NCI-H2107 treated with DMSO at 0.1 percent for 48 hours (cell line): ENCODE data around the gene C9orf85.
"Not testable (repeated sequence)": the region's sequence is repeated elsewhere in the genome, so short reads cannot be mapped to it uniquely, and the experiment has no call there.

Experiments
- DNase-seq: peaks from one replicate; lab custom pipeline; 2025; ENCODE audit not compliant: unreplicated experiment; lab: John Stamatoyannopoulos, UW

Gene C9orf85

GRCh38 chr9:71911061-71911907 lies at the start of gene C9orf85, which contains the start of gene ABHD17B:
C9orf85 (plus strand) TSS chr9:71911639; CDS start chr9:71911735, 96 bp downstream.
ABHD17B (minus strand) TSS chr9:71911193; CDS start chr9:71875080, 36,113 bp downstream.
- peak; percentile 93 for DNase-seq

GRCh38 chr9:71863631-71864030 lies 47.8 kb upstream of the C9orf85 start:
- no peak for DNase-seq

GRCh38 chr9:71875345-71875744 lies 36.1 kb upstream of the C9orf85 start:
- no peak for DNase-seq

GRCh38 chr9:71876106-71876505 lies 35.3 kb upstream of the C9orf85 start:
- no peak for DNase-seq

- DNase-seq: no peak
Measured at GRCh38 chr9:71876829-71877228, 34.6 kb upstream of the C9orf85 start.

GRCh38 chr9:71878327-71879274 lies 32.8 kb upstream of the C9orf85 start:
- DNase-seq: no peak

- no peak for DNase-seq
Measured at GRCh38 chr9:71879644-71880174, 31.7 kb upstream of the C9orf85 start.

- DNase-seq: no peak
Measured at GRCh38 chr9:71884005-71884404, 27.4 kb upstream of the C9orf85 start.

- DNase-seq: no peak
Measured at GRCh38 chr9:71885467-71885866, 26.0 kb upstream of the C9orf85 start.

- DNase-seq: no peak
Measured at GRCh38 chr9:71886015-71886414, 25.4 kb upstream of the C9orf85 start.

GRCh38 chr9:71886541-71886940 lies 24.9 kb upstream of the C9orf85 start:
- no peak for DNase-seq

- no peak for DNase-seq
Measured at GRCh38 chr9:71887362-71887761, 24.1 kb upstream of the C9orf85 start.

- DNase-seq: no peak
Measured at GRCh38 chr9:71890042-71890679, 21.3 kb upstream of the C9orf85 start.

GRCh38 chr9:71891557-71892189 lies 19.8 kb upstream of the C9orf85 start:
- no peak for DNase-seq

- no peak for DNase-seq
Measured at GRCh38 chr9:71895117-71895516, 16.3 kb upstream of the C9orf85 start.

GRCh38 chr9:71895955-71896354 lies 15.5 kb upstream of the C9orf85 start:
- no peak for DNase-seq

- no peak for DNase-seq
Measured at GRCh38 chr9:71896761-71897160, 14.7 kb upstream of the C9orf85 start.

GRCh38 chr9:71897577-71897976 lies 13.9 kb upstream of the C9orf85 start:
- DNase-seq: no peak

- DNase-seq: not testable (repeated sequence)
Measured at GRCh38 chr9:71898756-71899155, 12.7 kb upstream of the C9orf85 start.
